ENCODE results near the gene PSME4. TPM values are rescaled to one million over a fixed set of nuclear protein-coding genes. Genes with fewer than 3 reads are reported as not detected.
A peak's percentile ranks its signal among the peaks of the same experiment; 100 is the strongest.
"Not testable (repeated sequence)": the region's sequence is repeated elsewhere in the genome, so short reads cannot be mapped to it uniquely, and the experiment has no call there.

PSME4 gene
- total RNA-seq, 1 donor from 2014 or later: 49.9 TPM

- ATAC-seq (no peak), DNase-seq (ENCODE audit: missing footprints) (no peak)
- intact Hi-C loops (cut with DNase I): no loop called here
Measured at GRCh38 chr2:53861824-53862223, 109.0 kb downstream of the PSME4 start.

GRCh38 chr2:53859206-53860181 lies 111.3 kb downstream of the PSME4 start, which contains the start of gene GPR75:
GPR75 (minus strand) TSS chr2:53859967; CDS start chr2:53854756, 5,211 bp downstream.
- ATAC-seq: peak; percentile 54
- intact Hi-C loops (cut with DNase I): no loop called here
- no peak for DNase-seq (ENCODE audit: missing footprints)

- intact Hi-C loops (cut with DNase I): no loop called here
- no peak for ATAC-seq
Measured at GRCh38 chr2:53856272-53856671, 114.5 kb downstream of the PSME4 start.

DNA sequence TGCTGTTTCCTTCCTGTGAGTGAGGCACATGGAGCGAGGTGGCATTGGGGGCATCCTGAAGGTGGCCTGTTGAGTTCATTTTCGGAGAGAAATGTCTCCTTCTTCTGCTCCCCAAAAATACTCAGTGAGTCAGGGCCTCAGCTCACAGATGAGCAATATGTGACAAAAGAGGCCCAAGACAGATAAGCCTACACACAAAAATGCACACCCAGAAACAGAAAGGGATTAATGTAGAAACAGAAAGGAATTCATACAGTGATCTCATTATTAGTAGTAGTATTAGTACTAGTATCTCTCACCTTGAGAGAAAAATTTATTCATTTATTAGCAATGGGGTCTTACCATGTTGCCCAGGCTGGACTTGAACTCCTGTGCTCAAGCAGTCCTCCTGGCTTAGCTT lies 116.1 kb downstream of the PSME4 start:
- ATAC-seq (no peak), DNase-seq (ENCODE audit: missing footprints) (no peak)

More at GRCh38 chr2:53856272-53856671, 114.5 kb downstream of the PSME4 start:
- DNase-seq (ENCODE audit: missing footprints): no peak

GRCh38 chr2:53852532-53852931 lies 118.3 kb downstream of the PSME4 start:
- intact Hi-C loops (cut with DNase I): no loop called here
- no peak for DNase-seq (ENCODE audit: missing footprints)
- no peak for ATAC-seq

More for the DNA sequence above, 116.1 kb downstream of the PSME4 start:
- intact Hi-C loops (cut with DNase I): no loop called here

DNA sequence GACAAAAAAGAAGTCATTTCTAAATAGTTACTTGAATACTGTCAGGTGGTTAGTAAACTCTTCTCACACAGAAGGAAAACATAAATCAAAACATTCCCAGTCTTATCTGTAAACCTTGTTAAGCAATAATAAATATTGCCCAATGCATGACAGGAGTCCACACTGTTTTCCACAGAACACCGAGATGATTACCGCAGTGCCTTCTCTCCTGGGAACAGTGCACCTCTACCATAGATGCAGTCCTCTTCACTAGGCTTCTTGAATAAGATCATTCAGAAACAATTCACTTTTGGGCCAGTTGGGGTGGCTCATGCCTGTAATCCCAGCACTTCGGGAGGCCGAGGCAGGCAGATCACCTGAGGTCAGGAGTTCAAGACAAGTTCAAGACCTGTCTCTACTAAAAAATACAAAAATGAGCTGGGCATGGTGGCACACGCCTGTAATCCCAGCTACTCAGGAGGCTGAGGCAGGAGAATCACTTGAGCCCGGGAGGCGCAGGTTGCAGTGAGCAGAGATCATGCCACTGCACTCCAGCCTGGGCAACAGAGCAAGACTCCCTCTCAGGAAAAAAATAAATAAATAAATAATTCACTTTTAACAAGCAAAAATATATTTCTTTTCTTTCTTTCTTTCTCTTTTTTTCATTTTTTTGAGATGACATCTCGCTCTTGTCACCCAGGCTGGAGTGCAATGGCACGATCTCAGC lies 119.6 kb downstream of the PSME4 start:
- intact Hi-C loops (cut with DNase I); DNase-seq (ENCODE audit: missing footprints); ATAC-seq: not testable (repeated sequence)

GRCh38 chr2:53848062-53848461 lies 122.7 kb downstream of the PSME4 start:
- intact Hi-C loops (cut with DNase I): no loop called here
- ATAC-seq (no peak), DNase-seq (ENCODE audit: missing footprints) (no peak)

DNA sequence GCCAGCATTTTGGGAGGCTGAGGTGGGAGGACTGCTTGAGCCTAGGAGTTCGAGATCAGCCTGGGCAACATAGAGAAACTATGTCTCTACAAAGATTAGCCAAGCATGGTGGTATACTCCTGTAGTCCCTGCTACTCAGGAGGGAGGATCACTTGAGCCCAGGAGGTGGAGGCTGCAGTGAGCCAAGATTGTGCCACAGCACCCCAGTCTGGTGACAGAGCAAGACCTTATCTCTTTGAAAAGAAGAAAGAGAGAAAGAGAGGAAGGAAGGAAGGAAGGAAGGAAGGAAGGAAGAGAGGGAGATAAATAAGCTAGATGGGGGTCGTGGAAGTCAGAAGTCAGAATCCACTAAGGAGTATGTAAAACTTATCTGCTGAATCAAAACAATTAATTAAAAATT lies 127.2 kb downstream of the PSME4 start:
- DNase-seq (ENCODE audit: missing footprints) (no peak), ATAC-seq (no peak)
- intact Hi-C loops (cut with DNase I): no loop called here

GRCh38 chr2:53842891-53843290 lies 127.9 kb downstream of the PSME4 start:
- intact Hi-C loops (cut with DNase I): no loop called here
- DNase-seq (ENCODE audit: missing footprints): no peak
- ATAC-seq: no peak

DNA sequence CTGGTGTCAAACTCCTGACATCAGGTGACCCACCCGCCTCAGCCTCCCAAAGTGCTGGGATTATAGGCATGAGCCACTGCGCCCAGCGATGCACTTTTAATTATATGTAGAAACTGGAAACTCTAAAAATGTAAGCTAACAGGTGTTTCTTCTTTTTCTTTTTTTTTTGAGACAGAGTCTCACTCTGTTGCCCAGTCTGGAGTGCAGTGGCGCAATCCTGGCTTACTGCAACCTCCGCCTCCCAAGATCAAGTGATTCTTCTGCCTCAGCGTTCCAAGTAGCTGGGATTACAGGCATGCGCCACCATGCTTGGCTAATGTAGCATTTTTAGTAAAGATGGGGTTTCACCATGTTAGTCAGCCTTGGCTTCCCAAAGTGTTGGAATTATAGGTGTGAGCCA lies 129.1 kb downstream of the PSME4 start:
- intact Hi-C loops (cut with DNase I); DNase-seq (ENCODE audit: missing footprints); ATAC-seq: not testable (repeated sequence)

DNA sequence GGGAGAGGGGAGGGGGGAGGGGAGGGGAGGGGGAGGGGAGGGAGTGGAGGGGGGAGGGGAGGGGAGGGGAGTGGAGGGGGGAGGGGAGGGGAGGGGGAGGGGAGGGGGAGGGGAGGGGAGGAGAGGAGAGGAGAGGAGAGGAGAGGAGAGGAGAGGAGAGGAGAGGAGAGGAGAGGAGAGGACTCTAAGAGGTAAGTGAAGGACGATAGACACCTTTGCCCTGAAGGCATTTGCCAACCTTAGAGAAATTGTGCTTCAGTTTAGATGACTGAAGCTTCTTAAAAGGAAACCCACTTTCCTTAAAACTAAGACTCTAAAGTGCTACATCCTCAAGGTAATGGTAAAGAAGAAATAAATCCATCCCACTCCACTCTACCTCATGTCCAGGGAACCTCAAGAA lies 130.2 kb downstream of the PSME4 start:
- DNase-seq (ENCODE audit: missing footprints) (no peak), ATAC-seq (no peak)
- intact Hi-C loops (cut with DNase I): no loop called here

DNA sequence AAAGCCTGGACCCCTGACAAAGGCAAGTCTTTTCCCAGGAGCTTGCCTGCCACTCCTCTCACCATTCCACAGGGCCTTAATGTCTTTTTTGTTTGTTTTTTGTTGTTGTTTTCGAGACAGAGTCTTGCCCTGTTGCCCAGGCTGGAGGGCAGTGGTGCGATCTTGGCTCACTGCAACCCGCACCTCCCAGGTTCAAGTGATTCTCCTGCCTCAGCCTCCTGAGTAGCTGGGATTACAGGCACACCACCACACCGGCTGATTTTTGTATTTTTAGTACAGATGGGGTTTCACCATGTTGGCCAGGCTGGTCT lies 140.9 kb downstream of the PSME4 start:
- ATAC-seq: not testable (repeated sequence)

GRCh38 chr2:53829273-53829979 lies 141.4 kb downstream of the PSME4 start:
- DNase-seq (ENCODE audit: missing footprints): no peak
- intact Hi-C loops (cut with DNase I): no loop called here

More for the DNA sequence above, 140.9 kb downstream of the PSME4 start:
- intact Hi-C loops (cut with DNase I); DNase-seq (ENCODE audit: missing footprints): not testable (repeated sequence)

DNA sequence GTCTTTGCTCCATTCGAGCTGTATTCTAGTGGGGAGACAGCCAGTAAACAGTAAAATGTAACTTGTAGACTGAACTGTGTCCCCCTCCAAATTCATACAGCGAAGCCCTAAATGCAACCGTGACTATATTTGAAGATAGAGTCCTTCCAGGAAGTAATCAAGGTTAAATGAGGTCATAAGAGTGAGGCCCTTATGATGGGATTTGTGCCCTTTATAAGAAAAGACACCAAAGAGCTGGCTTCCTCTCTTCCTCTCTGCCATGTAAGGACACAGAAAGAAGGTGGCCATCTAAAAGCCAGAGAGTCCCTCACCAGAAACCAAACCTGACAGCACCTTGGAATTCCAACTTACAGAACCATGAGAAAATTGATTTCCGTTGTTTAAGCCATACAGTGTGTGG lies 142.5 kb downstream of the PSME4 start:
- ATAC-seq (no peak), DNase-seq (ENCODE audit: missing footprints) (no peak)

More at GRCh38 chr2:53829273-53829979, 141.4 kb downstream of the PSME4 start:
- ATAC-seq: peak; percentile 40

DNA sequence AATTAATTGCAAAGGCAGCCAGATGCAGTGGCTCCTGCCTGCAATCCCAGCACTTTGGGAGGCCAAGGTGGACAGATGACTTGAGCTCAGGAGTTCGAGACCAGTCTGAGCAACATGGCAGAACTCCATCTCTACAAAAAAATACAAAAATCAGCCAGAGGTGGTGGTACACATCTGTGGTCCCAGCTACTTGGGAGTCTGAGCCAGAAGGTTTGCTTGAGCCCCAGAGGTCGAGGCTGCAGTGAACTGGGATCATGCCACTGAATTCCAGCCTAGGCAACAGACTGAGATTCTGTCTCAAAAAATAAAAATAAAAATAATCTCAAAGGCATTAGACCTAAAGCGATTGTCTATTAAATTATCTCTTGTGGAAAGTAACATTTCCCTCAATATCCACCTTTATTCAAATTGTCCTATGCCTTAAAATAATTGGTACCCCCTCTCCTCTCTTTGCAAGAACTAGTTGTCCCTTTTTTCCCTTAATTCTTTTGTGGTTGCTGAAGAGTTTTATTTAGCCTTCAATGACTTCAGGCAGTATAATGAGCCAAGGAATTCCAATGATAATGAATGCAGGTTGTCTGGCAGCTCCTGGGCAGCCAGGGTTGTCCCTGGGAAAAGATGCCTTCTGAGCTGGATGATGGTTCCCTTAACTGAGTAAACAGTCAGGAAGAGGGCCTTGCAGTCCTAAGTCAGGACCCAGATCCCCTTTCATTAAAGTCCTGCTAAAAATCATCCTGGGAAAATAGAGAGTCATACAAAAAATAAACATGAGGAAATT lies 143.2 kb downstream of the PSME4 start:
- no peak for DNase-seq (ENCODE audit: missing footprints)
- ATAC-seq: peak; percentile 45
- intact Hi-C loops (cut with DNase I): no loop called here

More for the DNA sequence above, 142.5 kb downstream of the PSME4 start:
- intact Hi-C loops (cut with DNase I): no loop called here

GRCh38 chr2:53826587-53827397 lies 144.0 kb downstream of the PSME4 start:
- intact Hi-C loops (cut with DNase I): no loop called here
- peak; percentile 83 for ATAC-seq
- no peak for DNase-seq (ENCODE audit: missing footprints)

GRCh38 chr2:53826030-53826410 lies 144.8 kb downstream of the PSME4 start:
- intact Hi-C loops (cut with DNase I): no loop called here
- DNase-seq (ENCODE audit: missing footprints): no peak
- no peak for ATAC-seq

DNA sequence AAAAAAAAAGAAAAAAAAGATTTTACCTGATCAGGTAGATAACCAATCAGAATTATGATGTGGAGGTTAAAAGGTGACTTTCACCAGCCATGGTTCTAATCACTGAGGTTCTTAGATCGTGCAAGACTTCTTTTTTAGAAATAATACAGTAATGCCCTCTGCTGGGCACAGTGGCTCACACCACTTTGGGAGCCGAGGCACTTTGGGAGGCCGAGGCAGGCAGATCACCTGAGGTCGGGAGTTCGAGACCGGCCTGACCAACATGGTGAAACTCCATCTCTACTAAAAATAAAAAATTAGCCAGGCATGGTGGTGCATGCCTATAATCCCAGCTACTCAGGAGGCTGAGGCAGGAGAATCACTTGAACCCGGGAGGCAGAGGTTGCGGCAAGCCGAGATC lies 147.2 kb downstream of the PSME4 start:
- DNase-seq (ENCODE audit: missing footprints); ATAC-seq; intact Hi-C loops (cut with DNase I): not testable (repeated sequence)

All from Right ventricle myocardium inferior (tissue), 1 donor.